Esophagus squamous epithelium (tissue), 5 donors: ENCODE results near the gene MORN1. TPM values are rescaled to one million over a fixed set of nuclear protein-coding genes. Genes with fewer than 3 reads are reported as not detected.
A peak's percentile ranks its signal among the peaks of the same experiment; 100 is the strongest.

Experiments used
- DNase-seq: peaks from one replicate; lab custom pipeline; 2025; lab: John Stamatoyannopoulos, UW
- H3K27ac ChIP-seq, 4 donors: fragments of 200-600 bp; sonication (generic); one replicate each; pipeline ENCODE4 v1.5.1; 2016 to 2019; ENCODE audit warnings: mild to moderate bottlenecking in 1 of 4
- H3K27me3 ChIP-seq, 4 donors: fragments of 200-600 bp; sonication (generic); 1 replicate in 3 of 4; 2 replicates in 1 of 4; pipeline versions ENCODE4 v1.5.1 to v1.6.0; 2017 to 2021; ENCODE audit warnings: antibody characterized with exemption in 1 of 4
- H3K36me3 ChIP-seq, 3 donors: fragments of 200-600 bp; sonication (generic); one replicate each; pipeline ENCODE4 v1.5.1; 2016 to 2019
- H3K4me1 ChIP-seq, 3 donors: fragments of 200-600 bp; sonication (generic); one replicate each; pipeline ENCODE4 v1.5.1; 2017 to 2019
- H3K4me3 ChIP-seq, 4 donors: fragments of 200-600 bp; sonication (generic); 1 replicate in 3 of 4; 2 replicates in 1 of 4; pipeline ENCODE4 v1.5.1; 2016 to 2019; ENCODE audit warnings: mild to moderate bottlenecking in 2 of 4, moderate library complexity in 1 of 4
- H3K9me3 ChIP-seq, 3 donors: fragments of 200-600 bp; sonication (generic); one replicate each; pipeline ENCODE4 v1.5.1; 2016 to 2019
- POLR2A ChIP-seq, 4 donors: fragments of 450-650 bp; IDR thresholded peaks; one replicate each; pipeline ENCODE4 v1.6.1; 2017; ENCODE audit warnings: antibody characterized with exemption in 4 of 4, mild to moderate bottlenecking in 4 of 4, moderate library complexity in 3 of 4
- WGBS, 2 donors: methylation state at CpG; one replicate each; pipeline ENCODE4 v1.1.5; 2018; 5-methylcytosine and 5-hydroxymethylcytosine counted together
- intact Hi-C: fragments of 100-400 bp; cut with DNase I; formaldehyde crosslinking; loops from one replicate; pipeline ENCODE4 v1.15.0; 2022
- total RNA-seq, 4 donors: library from RNA; depleted of rRNA; stranded (reverse); fragments of >200 nt; gene quantifications; one replicate each; pipeline ENCODE4 v1.1.0, GENCODE V29; 2016
- TF ChIP-seq, protein P1 (sequence below), 6 experiments: fragments of 450-650 bp in 4 of 6; fragments of 200-600 bp in 2 of 6; sonication (generic) in 2 of 6; IDR thresholded peaks; one replicate each; pipeline ENCODE4 v1.5.1; 2016 to 2019; ENCODE audit warnings: antibody characterized with exemption in 6 of 6, mild to moderate bottlenecking in 4 of 6, moderate library complexity in 4 of 6
- donor health status: DM: yes; HTN: yes; CAD: no.

The MORN1 gene
- total RNA-seq, 4 donors from 2014 or later, result 6.7 to 10.8 (median 7.0) TPM

DNA sequence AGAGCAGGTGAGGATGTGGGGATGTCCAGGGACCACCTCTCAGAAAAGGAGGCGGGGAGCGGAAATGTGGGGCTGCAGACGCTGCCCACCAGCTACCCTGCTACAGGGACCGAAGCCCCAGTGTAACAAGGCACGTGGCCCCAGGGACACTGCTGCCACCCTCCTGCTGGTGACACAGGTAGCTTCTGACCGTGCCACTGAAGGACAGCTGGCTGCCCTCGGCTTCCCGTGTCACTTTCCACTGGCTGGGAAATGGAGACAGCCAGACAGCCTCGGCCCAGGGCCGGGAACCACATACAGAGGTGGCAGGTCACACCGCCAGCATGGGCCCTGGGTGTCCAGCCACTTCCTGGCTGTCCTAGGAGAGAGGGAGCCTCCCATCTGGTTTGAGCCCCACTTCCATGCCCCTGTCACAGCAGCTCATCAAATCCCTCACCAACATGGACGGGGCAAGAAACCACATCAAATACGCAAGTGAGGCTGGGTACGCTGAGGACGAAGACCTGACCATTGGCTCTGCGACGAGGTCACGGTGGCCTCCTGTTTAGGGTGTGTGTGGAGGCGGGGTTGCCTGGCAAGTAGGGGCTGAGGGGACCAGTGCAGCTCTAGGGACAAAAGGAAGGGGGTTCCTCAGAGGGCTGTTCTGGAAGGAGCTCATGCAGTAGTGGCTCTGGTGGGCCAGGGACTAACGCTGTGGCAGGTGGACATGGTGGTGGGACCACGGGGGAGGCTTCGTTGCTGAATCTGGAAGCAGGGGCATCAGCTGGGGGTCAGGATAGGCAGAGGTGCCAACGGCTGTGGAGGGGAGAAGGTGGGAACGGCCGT lies 16.0 kb upstream of the MORN1 start:
- no peak overlapping the region for H3K4me3 ChIP-seq
- H3K27me3 ChIP-seq, result no peaks in the 10 kb centered on the region
- H3K4me1 ChIP-seq, result peaks cover 6 to 28% (median 7%) of the 10 kb centered on the region in 3 donors
- TF ChIP-seq POLR2A (IDR thresholded peaks at IDR 0.05), result no peak
- TF ChIP-seq, protein P1, sequence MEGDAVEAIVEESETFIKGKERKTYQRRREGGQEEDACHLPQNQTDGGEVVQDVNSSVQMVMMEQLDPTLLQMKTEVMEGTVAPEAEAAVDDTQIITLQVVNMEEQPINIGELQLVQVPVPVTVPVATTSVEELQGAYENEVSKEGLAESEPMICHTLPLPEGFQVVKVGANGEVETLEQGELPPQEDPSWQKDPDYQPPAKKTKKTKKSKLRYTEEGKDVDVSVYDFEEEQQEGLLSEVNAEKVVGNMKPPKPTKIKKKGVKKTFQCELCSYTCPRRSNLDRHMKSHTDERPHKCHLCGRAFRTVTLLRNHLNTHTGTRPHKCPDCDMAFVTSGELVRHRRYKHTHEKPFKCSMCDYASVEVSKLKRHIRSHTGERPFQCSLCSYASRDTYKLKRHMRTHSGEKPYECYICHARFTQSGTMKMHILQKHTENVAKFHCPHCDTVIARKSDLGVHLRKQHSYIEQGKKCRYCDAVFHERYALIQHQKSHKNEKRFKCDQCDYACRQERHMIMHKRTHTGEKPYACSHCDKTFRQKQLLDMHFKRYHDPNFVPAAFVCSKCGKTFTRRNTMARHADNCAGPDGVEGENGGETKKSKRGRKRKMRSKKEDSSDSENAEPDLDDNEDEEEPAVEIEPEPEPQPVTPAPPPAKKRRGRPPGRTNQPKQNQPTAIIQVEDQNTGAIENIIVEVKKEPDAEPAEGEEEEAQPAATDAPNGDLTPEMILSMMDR (IDR thresholded peaks at IDR 0.05), result no peak
- 76 to 82% methylated on average over 7 to 13 of the region's 25 CpGs for WGBS, 2 donors
- peaks cover 19 to 82% (median 43%) of the 10 kb centered on the region in 3 donors for H3K36me3 ChIP-seq
- no peak for DNase-seq
- no peak overlapping the region for H3K27ac ChIP-seq
- intact Hi-C loops, result no loop called here
- no peaks in the 10 kb centered on the region for H3K9me3 ChIP-seq

DNA sequence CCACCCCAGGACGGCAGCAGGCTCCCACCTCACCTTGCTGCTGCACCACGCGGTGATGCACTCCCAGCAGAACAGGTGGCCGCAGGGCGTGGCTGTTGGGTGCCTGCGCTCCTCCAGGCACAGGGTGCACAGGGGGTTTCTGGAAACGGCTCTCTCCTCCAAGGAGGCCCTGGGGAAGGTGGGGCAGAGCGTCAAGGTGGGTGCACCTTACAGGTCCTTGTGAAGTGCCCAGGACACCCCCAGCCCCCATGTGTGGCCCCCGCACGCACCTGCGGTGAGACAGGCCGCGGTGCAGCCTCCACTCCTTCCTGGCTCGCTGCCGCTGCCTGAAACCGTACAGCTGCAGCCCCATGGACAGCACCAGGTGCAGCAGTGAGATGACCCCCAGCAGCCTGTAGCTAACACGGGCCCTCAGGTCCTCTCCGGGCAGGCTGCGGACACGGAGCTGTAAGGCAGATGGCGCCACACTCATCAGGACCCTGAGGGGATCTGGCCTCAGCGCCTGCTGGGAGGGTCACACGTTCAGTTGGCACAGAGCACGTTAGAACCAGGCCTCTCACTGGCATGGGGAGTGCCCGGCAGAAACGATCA lies 15.2 kb upstream of the MORN1 start:
- WGBS, 2 donors, result 56% methylated on average over 7 of the region's 26 CpGs; no CpG with 5 or more reads in 1 of the 2 donors
- DNase-seq, result no peak
- Histone ChIP-seq H3K36me3 (peaks cover 27 to 91% (median 50%) of the 10 kb centered on the region in 3 donors), H3K9me3 (no peaks in the 10 kb centered on the region), H3K27me3 (no peaks in the 10 kb centered on the region), H3K4me3 (no peak overlapping the region), H3K4me1 (peaks cover 0 to 21% (median 2%) of the 10 kb centered on the region in 3 donors), H3K27ac (no peak overlapping the region)
- TF ChIP-seq POLR2A (IDR thresholded peaks at IDR 0.05), result no peak
- TF ChIP-seq, protein P1 (IDR thresholded peaks at IDR 0.05), result no peak
- intact Hi-C loops, result no loop called here

DNA sequence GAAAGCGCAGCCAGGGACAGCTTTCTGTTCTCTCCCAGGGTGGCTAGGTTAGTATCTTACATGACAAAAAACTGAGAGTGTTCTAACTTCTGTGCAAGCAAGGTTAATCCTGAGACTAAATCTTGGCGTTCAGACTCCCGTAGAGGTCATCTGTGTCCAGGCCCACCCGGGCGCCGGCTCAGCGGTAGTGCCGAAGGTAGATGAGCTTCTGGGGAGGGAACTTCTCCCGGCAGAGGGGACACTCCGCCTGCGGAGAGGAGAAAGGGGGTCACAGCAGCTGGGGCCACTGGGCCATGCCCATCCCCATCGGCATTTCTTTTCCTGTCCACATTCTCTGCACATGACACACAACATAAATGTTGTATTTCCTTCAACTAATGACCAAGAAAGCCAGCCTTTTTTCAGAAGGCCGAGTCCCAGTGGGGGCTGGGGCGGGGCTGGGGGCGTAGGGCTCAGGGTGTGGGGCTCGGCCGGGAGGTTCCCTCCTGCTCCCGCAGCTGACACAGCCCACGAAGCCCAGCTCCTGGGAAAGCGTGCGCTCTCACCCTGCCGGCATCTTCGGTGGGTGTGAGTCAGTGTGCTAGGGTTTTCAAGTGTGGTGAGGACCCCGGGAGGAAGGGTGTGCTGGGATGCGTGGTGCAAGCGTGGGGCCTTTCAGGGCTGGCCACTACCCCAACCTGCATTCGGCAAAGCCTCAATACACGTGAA lies 14.4 kb upstream of the MORN1 start:
- H3K4me3 ChIP-seq, result no peak overlapping the region
- TF ChIP-seq, protein P1 (IDR thresholded peaks at IDR 0.05), result no peak
- no peak for TF ChIP-seq POLR2A (IDR thresholded peaks at IDR 0.05)
- WGBS, 2 donors, result 40 to 76% methylated on average over 1 to 10 of the region's 28 CpGs
- H3K36me3 ChIP-seq, result peaks cover 29 to 99% (median 54%) of the 10 kb centered on the region in 3 donors
- peaks cover 0 to 15% (median 0%) of the 10 kb centered on the region in 3 donors for H3K4me1 ChIP-seq
- H3K27ac ChIP-seq, result peak overlapping the region in 1 of 4 donors; percentile 26
- intact Hi-C loops, result no loop called here
- no peak for DNase-seq
- no peaks in the 10 kb centered on the region for H3K9me3 ChIP-seq
- H3K27me3 ChIP-seq, result no peaks in the 10 kb centered on the region

DNA sequence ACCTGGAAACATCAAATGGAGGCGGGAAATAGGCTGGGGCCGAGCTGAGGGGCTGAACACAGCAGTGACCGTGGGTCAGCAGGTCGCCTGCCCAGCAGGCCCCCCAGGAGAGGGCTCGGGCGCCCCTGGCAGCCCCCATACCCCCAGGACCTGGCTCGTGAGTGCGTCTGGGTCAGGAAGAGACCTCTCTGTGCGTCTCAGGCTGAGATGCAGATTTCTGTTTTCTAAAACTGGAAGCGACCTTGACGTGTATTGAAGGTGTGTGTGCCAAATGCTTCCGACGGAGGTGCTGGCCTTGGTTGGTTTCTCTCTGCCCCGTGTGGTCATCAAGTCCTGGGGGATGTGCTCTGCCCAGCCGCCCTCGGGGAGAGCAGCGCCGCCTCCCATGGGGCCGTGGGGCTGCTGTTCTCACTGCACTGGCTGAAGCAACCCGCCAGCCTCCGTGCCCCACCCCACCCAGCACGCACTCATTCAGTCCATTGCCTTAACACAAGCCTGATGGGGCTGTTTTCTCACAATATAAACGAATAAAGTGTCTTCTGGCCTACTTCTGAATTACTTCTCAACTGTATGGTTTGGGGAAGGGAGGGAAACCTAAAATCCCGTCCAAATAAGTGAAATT lies 13.6 kb upstream of the MORN1 start:
- 58 to 76% methylated on average over 7 to 18 of the region's 24 CpGs for WGBS, 2 donors
- TF ChIP-seq, protein P1 (IDR thresholded peaks at IDR 0.05), result no peak
- TF ChIP-seq POLR2A (IDR thresholded peaks at IDR 0.05), result no peak
- intact Hi-C loops, result no loop called here
- H3K4me3 ChIP-seq, result no peak overlapping the region
- peak overlapping the region in 1 of 4 donors; percentile 26 for H3K27ac ChIP-seq
- peaks cover 0 to 21% (median 0%) of the 10 kb centered on the region in 3 donors for H3K4me1 ChIP-seq
- no peaks in the 10 kb centered on the region for H3K27me3 ChIP-seq
- peaks cover 29 to 100% (median 61%) of the 10 kb centered on the region in 3 donors for H3K36me3 ChIP-seq
- DNase-seq, result no peak
- H3K9me3 ChIP-seq, result no peaks in the 10 kb centered on the region
